ENCODE results near the gene RTEL1.

The RTEL1 gene

DNA sequence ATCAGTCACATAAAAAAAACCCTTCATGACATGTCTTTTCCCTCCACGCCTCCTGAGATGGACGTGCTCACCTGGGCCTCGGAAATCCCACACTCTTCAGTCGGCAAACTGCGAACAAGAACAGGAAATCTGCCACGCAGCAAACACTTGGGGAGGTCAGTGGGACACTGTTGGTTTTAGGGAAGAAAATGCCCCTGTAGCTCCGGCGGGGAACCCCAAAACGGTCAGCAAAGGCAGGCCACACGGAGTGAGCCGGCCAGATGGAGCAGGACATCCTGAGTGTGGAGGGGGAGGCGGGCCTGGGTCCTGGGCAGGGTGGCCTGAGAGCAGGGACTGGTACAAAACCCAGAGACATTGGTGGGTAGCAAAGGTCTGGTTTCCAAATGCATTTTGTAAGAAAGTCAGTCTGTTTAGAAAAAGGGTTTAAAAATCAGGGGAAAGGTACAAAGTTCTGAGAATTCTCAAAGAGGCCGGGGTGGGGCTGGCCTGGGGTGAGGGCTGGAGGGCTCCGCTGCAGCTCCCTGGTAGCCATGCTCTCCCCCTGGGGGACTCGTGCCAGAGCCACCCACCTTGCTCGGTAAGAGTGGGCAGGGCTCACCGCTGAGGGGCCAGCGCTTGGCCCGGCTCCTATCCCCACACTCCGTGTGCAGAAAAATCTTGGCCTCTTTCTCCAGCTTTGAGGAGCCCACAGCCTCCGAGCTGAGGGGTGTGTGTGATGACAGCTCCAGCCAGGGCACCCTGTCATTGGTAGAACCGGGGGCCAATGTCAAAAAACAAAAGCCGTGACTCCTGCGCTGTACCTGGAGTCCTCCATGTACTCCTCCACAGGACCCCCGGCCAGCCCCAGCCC is 86.7 kb downstream of the RTEL1 start:
- no peak for DNase-seq

DNA sequence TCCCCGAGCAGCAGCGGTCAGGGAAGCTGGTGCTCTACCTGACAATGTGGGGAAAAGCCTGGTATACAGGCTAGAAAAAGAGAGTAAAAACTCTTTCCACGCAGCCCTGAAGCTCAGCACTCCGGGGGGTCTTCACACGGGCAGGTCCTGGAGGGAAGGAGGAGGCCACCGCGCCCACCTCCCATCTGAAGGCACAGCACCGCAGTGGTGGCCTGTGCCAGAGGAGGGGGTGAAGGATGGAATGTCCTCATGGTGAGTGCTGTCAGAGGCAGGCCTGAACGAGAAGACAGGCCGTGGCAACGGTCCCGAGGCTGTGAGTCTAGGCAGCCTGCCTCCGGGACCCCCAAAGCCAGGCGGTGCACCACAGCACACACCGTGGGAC is 87.3 kb downstream of the RTEL1 start:
- DNase-seq = no peak

Data from bone marrow (tissue), 2 donors.